OCI-M2 (cell line): ENCODE results near the gene COL25A1.

Experiments used
- DNase-seq: peaks from one replicate; lab custom pipeline; 2025; ENCODE audit not compliant: unreplicated experiment; lab: John Stamatoyannopoulos, UW

The COL25A1 gene

GRCh38 chr4:108926781-108927180 is 375.7 kb downstream of the COL25A1 start:
- no peak for DNase-seq

GRCh38 chr4:108926061-108926460 is 376.4 kb downstream of the COL25A1 start:
- no peak for DNase-seq

GRCh38 chr4:108922191-108922590 is 380.3 kb downstream of the COL25A1 start:
- DNase-seq = no peak

GRCh38 chr4:108920395-108921087 is 381.9 kb downstream of the COL25A1 start:
- no peak for DNase-seq

GRCh38 chr4:108919226-108919893 is 383.1 kb downstream of the COL25A1 start:
- no peak for DNase-seq

- no peak for DNase-seq
Observed at GRCh38 chr4:108917255-108917654, 385.2 kb downstream of the COL25A1 start.

GRCh38 chr4:108916638-108917037 is 385.8 kb downstream of the COL25A1 start:
- no peak for DNase-seq

- DNase-seq = no peak
Observed at GRCh38 chr4:108906866-108907367, 395.5 kb downstream of the COL25A1 start.

- no peak for DNase-seq
Observed at GRCh38 chr4:108906006-108906405, 396.5 kb downstream of the COL25A1 start.

GRCh38 chr4:108903464-108904221 is 398.8 kb downstream of the COL25A1 start:
- DNase-seq = no peak

- no peak for DNase-seq
Observed at GRCh38 chr4:108902769-108903168, 399.7 kb downstream of the COL25A1 start.

GRCh38 chr4:108901291-108901690 is 401.2 kb downstream of the COL25A1 start:
- DNase-seq = no peak

- DNase-seq = no peak
Observed at GRCh38 chr4:108900018-108900580, 402.4 kb downstream of the COL25A1 start.

GRCh38 chr4:108893468-108893867 is 409.0 kb downstream of the COL25A1 start:
- DNase-seq = no peak

- no peak for DNase-seq
Observed at GRCh38 chr4:108891896-108892590, 410.4 kb downstream of the COL25A1 start.

GRCh38 chr4:108890484-108890881 is 412.0 kb downstream of the COL25A1 start:
- no peak for DNase-seq

GRCh38 chr4:108889696-108890483 is 412.6 kb downstream of the COL25A1 start:
- no peak for DNase-seq

GRCh38 chr4:108888769-108889168 is 413.7 kb downstream of the COL25A1 start:
- no peak for DNase-seq

- DNase-seq = no peak
Observed at GRCh38 chr4:108887034-108887433, 415.4 kb downstream of the COL25A1 start.

GRCh38 chr4:108885211-108885610 is 417.2 kb downstream of the COL25A1 start:
- no peak for DNase-seq
